ENCODE data around the gene NPY4R2.
"Not testable (repeated sequence)": the region's sequence is repeated elsewhere in the genome, so short reads cannot be mapped to it uniquely, and the experiment has no call there.

NPY4R2 gene

DNA sequence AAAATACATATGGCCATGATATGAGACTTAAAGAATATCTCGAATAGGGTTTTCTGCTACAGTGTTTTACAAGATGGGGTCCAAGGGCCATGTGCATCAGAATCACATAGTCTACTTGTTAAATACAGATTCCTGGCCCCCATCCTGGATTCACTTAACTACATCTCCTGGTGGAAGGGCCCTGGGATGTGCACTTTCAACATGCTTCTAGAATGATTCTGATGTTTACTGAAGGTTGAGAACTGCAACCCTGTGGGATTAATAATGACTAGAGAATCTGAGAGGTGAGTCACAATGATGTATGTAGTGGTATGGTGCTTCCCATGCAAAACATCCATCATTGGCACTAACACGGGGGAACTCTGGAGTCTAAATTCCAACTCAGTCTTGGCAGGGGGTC is 2.1 kb downstream of the NPY4R2 start:
- H3K4me1 Mint-ChIP-seq, H3K36me3 Mint-ChIP-seq, H3K27me3 Mint-ChIP-seq, H3K27ac Mint-ChIP-seq, H3K4me3 Mint-ChIP-seq, H3K9me3 Mint-ChIP-seq: not testable (repeated sequence)

DNA sequence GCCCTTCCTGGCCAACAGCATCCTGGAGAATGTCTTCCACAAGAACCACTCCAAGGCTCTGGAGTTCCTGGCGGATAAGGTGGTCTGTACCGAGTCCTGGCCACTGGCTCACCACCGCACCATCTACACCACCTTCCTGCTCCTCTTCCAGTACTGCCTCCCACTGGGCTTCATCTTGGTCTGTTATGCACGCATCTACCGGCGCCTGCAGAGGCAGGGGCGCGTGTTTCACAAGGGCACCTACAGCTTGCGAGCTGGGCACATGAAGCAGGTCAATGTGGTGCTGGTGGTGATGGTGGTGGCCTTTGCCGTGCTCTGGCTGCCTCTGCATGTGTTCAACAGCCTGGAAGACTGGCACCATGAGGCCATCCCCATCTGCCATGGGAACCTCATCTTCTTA is 4.0 kb downstream of the NPY4R2 start:
- H3K4me3 Mint-ChIP-seq, H3K4me1 Mint-ChIP-seq, H3K27me3 Mint-ChIP-seq, H3K36me3 Mint-ChIP-seq, H3K9me3 Mint-ChIP-seq, H3K27ac Mint-ChIP-seq: not testable (repeated sequence)

GRCh38 chr10:47924628-47925027 is 6.2 kb downstream of the NPY4R2 start:
- not testable (repeated sequence) for H3K4me1 Mint-ChIP-seq, H3K27ac Mint-ChIP-seq, H3K4me3 Mint-ChIP-seq, H3K9me3 Mint-ChIP-seq, H3K27me3 Mint-ChIP-seq, H3K36me3 Mint-ChIP-seq

- not testable (repeated sequence) for H3K4me3 Mint-ChIP-seq, H3K36me3 Mint-ChIP-seq
These were observed 8.9 kb downstream of the NPY4R2 start for GRCh38 chr10:47927147-47927916.

DNA sequence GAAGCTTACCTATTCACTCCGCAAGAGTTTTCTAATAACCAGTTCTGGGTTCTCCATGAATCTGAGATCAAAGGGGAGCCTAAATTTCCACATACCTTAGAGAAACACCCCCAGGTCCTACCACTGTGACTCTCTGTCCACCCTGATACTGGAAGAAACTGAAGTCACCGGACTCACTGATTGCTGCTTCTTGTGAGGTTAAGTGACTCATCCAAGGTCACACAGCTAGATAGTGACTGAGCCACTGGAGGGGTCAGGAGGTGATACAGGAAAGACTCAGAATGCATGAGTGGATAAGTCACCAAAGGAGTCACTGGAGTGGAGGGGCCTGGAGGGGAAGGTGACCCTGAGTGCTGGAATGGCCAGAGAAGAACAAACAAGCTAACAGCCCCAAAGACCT is 9.8 kb downstream of the NPY4R2 start:
- H3K9me3 Mint-ChIP-seq, H3K27ac Mint-ChIP-seq, H3K4me3 Mint-ChIP-seq, H3K4me1 Mint-ChIP-seq, H3K27me3 Mint-ChIP-seq, H3K36me3 Mint-ChIP-seq: not testable (repeated sequence)

More at GRCh38 chr10:47927147-47927916, 8.9 kb downstream of the NPY4R2 start:
- not testable (repeated sequence) for H3K27me3 Mint-ChIP-seq, H3K9me3 Mint-ChIP-seq, H3K4me1 Mint-ChIP-seq, H3K27ac Mint-ChIP-seq

DNA sequence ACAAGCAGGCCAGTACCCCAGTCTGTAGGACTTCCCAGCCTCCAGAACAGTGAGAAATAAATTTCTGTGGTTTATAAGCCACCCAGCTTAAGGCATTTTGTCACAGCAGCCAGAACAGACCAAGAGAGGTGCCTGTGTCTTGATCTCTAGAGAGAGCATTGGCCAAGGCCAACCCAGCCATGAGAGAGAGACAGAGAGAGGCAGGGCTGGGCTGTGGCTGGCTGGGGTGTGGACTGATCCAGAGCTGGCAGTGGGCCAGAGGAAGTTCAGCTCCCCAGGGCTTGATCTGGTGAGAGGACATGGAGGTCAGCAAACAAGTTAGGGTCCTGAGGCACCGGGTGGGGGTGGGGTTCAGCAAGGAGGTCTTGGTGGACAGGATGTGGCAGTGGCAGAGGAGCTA is 14.4 kb downstream of the NPY4R2 start:
- not testable (repeated sequence) for H3K27ac Mint-ChIP-seq, H3K27me3 Mint-ChIP-seq, H3K4me3 Mint-ChIP-seq, H3K4me1 Mint-ChIP-seq, H3K36me3 Mint-ChIP-seq, H3K9me3 Mint-ChIP-seq

DNA sequence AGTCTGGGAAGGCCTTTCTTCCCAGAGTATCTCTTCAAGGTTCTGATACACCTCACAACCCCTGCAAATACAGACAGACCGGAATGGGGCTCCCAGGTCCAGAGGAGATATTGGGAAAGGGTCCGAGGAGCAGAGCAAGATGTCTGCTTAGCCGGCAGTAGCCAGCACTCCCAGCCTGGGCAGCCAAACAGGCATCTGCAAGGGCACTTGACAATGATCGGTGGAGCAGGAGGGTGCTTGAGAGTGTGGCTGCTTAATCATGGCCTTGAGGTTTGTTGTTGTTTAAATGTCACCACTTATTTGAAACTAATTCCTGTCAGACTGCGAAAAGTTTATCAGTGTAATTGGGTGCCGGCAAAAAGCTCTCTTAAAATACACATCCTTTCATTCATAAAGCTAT is 15.0 kb downstream of the NPY4R2 start:
- not testable (repeated sequence) for H3K4me1 Mint-ChIP-seq, H3K27me3 Mint-ChIP-seq, H3K9me3 Mint-ChIP-seq, H3K4me3 Mint-ChIP-seq, H3K36me3 Mint-ChIP-seq, H3K27ac Mint-ChIP-seq

GRCh38 chr10:47936772-47937228 is 18.3 kb downstream of the NPY4R2 start:
- not testable (repeated sequence) for H3K9me3 Mint-ChIP-seq

GRCh38 chr10:47937634-47938033 is 19.2 kb downstream of the NPY4R2 start:
- H3K27me3 Mint-ChIP-seq: not testable (repeated sequence)

More at GRCh38 chr10:47936772-47937228, 18.3 kb downstream of the NPY4R2 start:
- H3K4me1 Mint-ChIP-seq, H3K27ac Mint-ChIP-seq, H3K27me3 Mint-ChIP-seq, H3K36me3 Mint-ChIP-seq, H3K4me3 Mint-ChIP-seq: not testable (repeated sequence)

GRCh38 chr10:47940821-47941220 is 22.4 kb downstream of the NPY4R2 start:
- not testable (repeated sequence) for H3K4me1 Mint-ChIP-seq, H3K27ac Mint-ChIP-seq, H3K36me3 Mint-ChIP-seq, H3K9me3 Mint-ChIP-seq, H3K27me3 Mint-ChIP-seq, H3K4me3 Mint-ChIP-seq

More at GRCh38 chr10:47937634-47938033, 19.2 kb downstream of the NPY4R2 start:
- not testable (repeated sequence) for H3K9me3 Mint-ChIP-seq, H3K4me1 Mint-ChIP-seq, H3K4me3 Mint-ChIP-seq, H3K27ac Mint-ChIP-seq, H3K36me3 Mint-ChIP-seq

DNA sequence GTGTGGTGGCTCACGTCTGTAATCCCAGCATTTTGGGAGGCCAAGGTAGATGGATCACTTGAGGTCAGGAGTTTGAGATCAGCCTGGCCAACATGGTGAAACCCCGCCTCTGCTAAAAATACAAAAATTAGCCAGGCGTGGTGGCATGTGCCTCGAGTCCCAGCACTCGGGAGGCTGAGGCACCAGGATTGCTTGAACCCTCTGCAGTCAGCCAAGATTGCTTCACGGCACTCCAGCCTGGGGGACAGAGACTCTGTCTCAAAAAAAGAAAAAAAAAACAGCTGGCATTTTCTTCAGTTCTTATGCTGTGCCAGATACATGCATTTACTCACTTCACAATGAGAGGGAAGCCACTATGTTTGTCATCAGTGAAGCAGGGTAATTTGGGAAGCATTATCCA is 22.9 kb downstream of the NPY4R2 start:
- H3K9me3 Mint-ChIP-seq, H3K27ac Mint-ChIP-seq, H3K27me3 Mint-ChIP-seq, H3K36me3 Mint-ChIP-seq, H3K4me3 Mint-ChIP-seq, H3K4me1 Mint-ChIP-seq: not testable (repeated sequence)

DNA sequence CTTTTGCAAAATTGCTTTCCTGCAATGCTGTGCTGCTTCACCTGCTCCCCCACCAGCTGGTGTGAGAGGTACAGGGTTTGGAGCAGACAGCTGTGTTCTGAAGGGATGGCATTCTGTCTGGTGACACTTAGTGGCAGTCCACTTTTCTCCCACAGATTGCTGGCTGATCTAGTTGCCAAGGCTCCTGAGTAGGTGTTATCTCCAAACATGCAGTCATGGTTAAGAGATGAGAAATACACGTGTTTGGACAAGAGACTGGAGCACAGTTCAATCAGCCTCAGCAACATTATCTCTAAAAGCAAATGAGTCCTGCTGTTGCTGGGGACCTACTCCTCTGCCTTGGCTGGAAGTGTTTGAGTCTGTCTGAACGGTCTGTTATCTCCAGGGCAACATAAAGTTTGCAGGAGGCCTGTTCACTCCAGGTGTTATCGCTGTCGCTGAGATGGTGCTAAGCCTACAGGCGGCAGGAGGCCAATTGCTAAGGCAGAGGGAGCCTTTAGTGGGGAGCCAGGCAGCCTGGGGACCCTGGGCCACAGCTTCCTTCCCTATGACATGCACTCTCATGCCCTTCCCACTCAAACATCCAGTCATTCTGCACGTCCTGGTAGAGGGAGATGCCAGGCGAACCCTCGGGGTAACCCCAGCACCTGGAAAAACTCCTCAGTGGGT is 24.0 kb downstream of the NPY4R2 start:
- H3K4me1 Mint-ChIP-seq, H3K36me3 Mint-ChIP-seq, H3K27me3 Mint-ChIP-seq, H3K9me3 Mint-ChIP-seq, H3K27ac Mint-ChIP-seq, H3K4me3 Mint-ChIP-seq: not testable (repeated sequence)

DNA sequence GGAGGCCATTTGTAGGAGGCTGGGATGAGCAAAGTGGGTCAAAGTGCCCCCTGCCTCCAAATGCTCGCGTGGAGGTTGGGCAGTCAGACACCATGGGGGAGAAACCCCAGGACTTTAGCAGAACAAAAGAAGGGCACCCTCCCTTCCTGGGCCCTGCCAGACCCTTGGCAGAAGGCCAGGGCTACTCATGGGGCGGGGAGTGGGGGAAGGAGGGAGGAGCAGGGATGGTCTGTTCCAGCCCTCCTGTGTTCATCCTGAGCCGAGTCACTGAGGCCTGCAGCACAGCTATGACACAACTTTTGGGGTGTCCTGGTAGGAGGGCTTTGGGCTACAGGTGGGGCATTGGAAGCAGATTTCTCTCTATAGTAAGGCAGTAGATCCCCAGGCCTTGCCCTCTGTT is 24.9 kb downstream of the NPY4R2 start:
- not testable (repeated sequence) for H3K27me3 Mint-ChIP-seq, H3K4me3 Mint-ChIP-seq, H3K9me3 Mint-ChIP-seq, H3K4me1 Mint-ChIP-seq, H3K36me3 Mint-ChIP-seq, H3K27ac Mint-ChIP-seq

DNA sequence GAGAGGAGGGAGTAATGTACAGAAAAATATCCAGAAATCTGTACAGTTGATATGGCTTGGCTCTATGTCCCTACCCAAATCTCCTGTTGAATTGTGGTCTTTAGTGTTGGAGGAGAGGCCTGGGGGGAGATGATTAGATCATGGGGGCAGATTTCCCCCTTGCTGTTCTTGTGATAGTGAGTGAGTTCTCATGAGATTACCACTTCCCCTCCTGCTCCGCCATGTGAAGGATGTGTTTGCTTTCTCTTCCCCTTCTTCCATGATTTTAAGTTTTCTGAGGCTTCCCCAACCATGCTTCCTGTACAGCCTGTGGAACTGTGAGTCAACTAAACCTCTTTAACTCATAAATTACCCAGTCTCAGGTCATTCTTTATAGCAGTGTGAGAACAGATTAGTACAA is 29.0 kb downstream of the NPY4R2 start:
- not testable (repeated sequence) for H3K4me1 Mint-ChIP-seq, H3K27me3 Mint-ChIP-seq, H3K36me3 Mint-ChIP-seq, H3K4me3 Mint-ChIP-seq, H3K9me3 Mint-ChIP-seq, H3K27ac Mint-ChIP-seq

- H3K27ac Mint-ChIP-seq, H3K36me3 Mint-ChIP-seq, H3K4me1 Mint-ChIP-seq, H3K9me3 Mint-ChIP-seq, H3K27me3 Mint-ChIP-seq, H3K4me3 Mint-ChIP-seq: not testable (repeated sequence)
These were observed 38.7 kb downstream of the NPY4R2 start for GRCh38 chr10:47957158-47957557.

DNA sequence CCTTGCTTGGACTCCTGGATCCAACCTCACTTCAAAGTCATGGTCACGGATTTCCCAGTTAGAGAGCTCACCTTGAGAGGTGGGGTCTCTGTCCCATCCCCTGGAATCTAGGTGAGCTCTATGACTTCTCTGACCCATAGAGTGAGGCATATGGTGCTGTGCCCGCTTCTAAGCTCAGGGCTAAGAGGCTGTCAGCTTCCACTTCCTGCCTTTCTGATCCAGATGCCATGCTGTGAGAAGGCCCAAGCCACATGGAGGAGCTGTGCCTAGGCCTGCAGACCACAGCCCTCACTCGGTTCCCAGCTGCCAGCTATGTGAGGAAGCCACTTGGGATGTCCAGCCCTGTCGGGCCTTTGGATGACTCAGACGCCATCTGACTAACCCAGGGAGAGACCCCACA is 41.2 kb downstream of the NPY4R2 start:
- not testable (repeated sequence) for H3K4me3 Mint-ChIP-seq, H3K9me3 Mint-ChIP-seq, H3K4me1 Mint-ChIP-seq, H3K36me3 Mint-ChIP-seq, H3K27me3 Mint-ChIP-seq, H3K27ac Mint-ChIP-seq

- H3K4me3 Mint-ChIP-seq, H3K36me3 Mint-ChIP-seq, H3K27ac Mint-ChIP-seq, H3K27me3 Mint-ChIP-seq, H3K9me3 Mint-ChIP-seq, H3K4me1 Mint-ChIP-seq: not testable (repeated sequence)
These were observed 42.2 kb downstream of the NPY4R2 start for GRCh38 chr10:47960699-47961098.
